Osteoblast (primary cell): ENCODE measurements around the gene DECR2. TPM values are rescaled to one million over a fixed set of nuclear protein-coding genes. Genes with fewer than 3 reads are reported as not detected.
"Not testable (repeated sequence)": the region's sequence is repeated elsewhere in the genome, so short reads cannot be mapped to it uniquely, and the experiment has no call there.

Experiments
- DNase-seq: peaks from one replicate; pipeline ENCODE4 v3.0.0; 2011; ENCODE audit warnings: low spot score, mixed read lengths; ENCODE audit not compliant: insufficient read length; ENCODE audit errors: missing footprints
- H2AFZ ChIP-seq: 2 replicates; pipeline ENCODE4 v1.6.0; 2011; ENCODE audit warnings: mild to moderate bottlenecking, low read length
- H3K27ac ChIP-seq: 2 replicates; pipeline ENCODE4 v1.5.1; 2011; ENCODE audit warnings: mild to moderate bottlenecking, low read depth, low read length, moderate library complexity
- H3K27me3 ChIP-seq: 2 replicates; pipeline ENCODE4 v1.6.0; 2012; ENCODE audit warnings: mild to moderate bottlenecking, control low read depth, inconsistent platforms, low read length, moderate library complexity; ENCODE audit not compliant: insufficient read depth
- H3K36me3 ChIP-seq: 2 replicates; pipeline ENCODE4 v1.5.1; 2011; ENCODE audit warnings: mild to moderate bottlenecking, low read length, control low read depth, moderate library complexity; ENCODE audit not compliant: insufficient read depth
- H3K4me1 ChIP-seq: 2 replicates; pipeline ENCODE4 v1.5.1; 2011; ENCODE audit warnings: mild to moderate bottlenecking, low read length, control low read depth, moderate library complexity; ENCODE audit not compliant: insufficient read depth
- H3K4me2 ChIP-seq: 2 replicates; pipeline ENCODE4 v1.6.0; 2011; ENCODE audit warnings: mild to moderate bottlenecking, low read length; ENCODE audit not compliant: insufficient read depth
- H3K4me3 ChIP-seq: fragments of 200-600 bp; sonication (generic); 3 replicates; pipeline ENCODE4 v1.5.1; 2012; ENCODE audit warnings: mild to moderate bottlenecking, low read length, inconsistent platforms; ENCODE audit not compliant: insufficient read depth
- H3K79me2 ChIP-seq: 2 replicates; pipeline ENCODE4 v1.6.0; 2012; ENCODE audit warnings: mild to moderate bottlenecking, low read length, control low read depth, inconsistent platforms; ENCODE audit not compliant: insufficient read depth
- H3K9me3 ChIP-seq: 2 replicates; pipeline ENCODE4 v1.5.1; 2011; ENCODE audit warnings: low read depth, low read length, control low read depth
- H4K20me1 ChIP-seq: 2 replicates; pipeline ENCODE4 v1.6.0; 2012; ENCODE audit warnings: mild to moderate bottlenecking, low read length, control low read depth; ENCODE audit not compliant: insufficient read depth
- CTCF ChIP-seq: IDR thresholded peaks from 2 replicates; pipeline ENCODE4 v1.5.1; 2011; ENCODE audit warnings: mild to moderate bottlenecking, low read depth, low read length, moderate library complexity; ENCODE audit errors: extremely low read depth
- total RNA-seq: library from RNA; depleted of rRNA; stranded (reverse); fragments of >200 nt; gene quantifications from 2 replicates; pipeline ENCODE4 v1.2.3, GENCODE V29; 2012

The DECR2 gene
- total RNA-seq, 1 donor: 18.1 TPM

- no peak overlapping the region for H3K27ac ChIP-seq
- DNase-seq: no peak
- no peaks in the 10 kb centered on the region for H4K20me1 ChIP-seq
- no peaks in the 10 kb centered on the region for H3K9me3 ChIP-seq
- no peaks in the 10 kb centered on the region for H3K79me2 ChIP-seq
- no peaks in the 10 kb centered on the region for H3K27me3 ChIP-seq
- peak overlapping the region; percentile 65 for H3K4me2 ChIP-seq
- peak overlapping the region; percentile 99 for H2AFZ ChIP-seq
- H3K36me3 ChIP-seq: no peaks in the 10 kb centered on the region
- TF ChIP-seq CTCF: peak; percentile 15
- H3K4me1 ChIP-seq: peaks cover 13% of the 10 kb centered on the region
- peak overlapping the region; percentile 53 for H3K4me3 ChIP-seq
These were observed 15.0 kb upstream of the DECR2 start for GRCh38 chr16:386641-387156.

GRCh38 chr16:387761-388666 is 13.7 kb upstream of the DECR2 start:
- not testable (repeated sequence) for H4K20me1 ChIP-seq, H3K36me3 ChIP-seq, H3K79me2 ChIP-seq, H3K27ac ChIP-seq, H3K27me3 ChIP-seq, DNase-seq, H3K9me3 ChIP-seq
- H3K4me1 ChIP-seq: peaks cover 11% of the 10 kb centered on the region
- H3K4me2 ChIP-seq: peak overlapping the region; percentile 76
- peak; percentile 11 for TF ChIP-seq CTCF
- peak overlapping the region; percentile 52 for H3K4me3 ChIP-seq
- H2AFZ ChIP-seq: peak overlapping the region; percentile 76

- no peak for TF ChIP-seq CTCF
- Histone ChIP-seq H2AFZ (no peak overlapping the region), H3K27me3 (no peaks in the 10 kb centered on the region), H3K9me3 (no peaks in the 10 kb centered on the region), H3K4me2 (no peak overlapping the region), H4K20me1 (no peaks in the 10 kb centered on the region), H3K79me2 (no peaks in the 10 kb centered on the region), H3K36me3 (no peaks in the 10 kb centered on the region), H3K4me3 (no peak overlapping the region), H3K4me1 (peaks cover 11% of the 10 kb centered on the region), H3K27ac (no peak overlapping the region)
- no peak for DNase-seq
These were observed 12.3 kb upstream of the DECR2 start for GRCh38 chr16:389352-389751.

- H2AFZ ChIP-seq: no peak overlapping the region
- H3K4me2 ChIP-seq: no peak overlapping the region
- peak; percentile 94 for DNase-seq
These were observed 9.8 kb upstream of the DECR2 start for GRCh38 chr16:391885-392335.

More at GRCh38 chr16:391885-392335, 9.8 kb upstream of the DECR2 start:
- H3K4me1 ChIP-seq: peaks cover 7% of the 10 kb centered on the region
- no peaks in the 10 kb centered on the region for H3K9me3 ChIP-seq
- no peak overlapping the region for H3K4me3 ChIP-seq
- no peaks in the 10 kb centered on the region for H3K27me3 ChIP-seq
- no peaks in the 10 kb centered on the region for H4K20me1 ChIP-seq
- H3K27ac ChIP-seq: no peak overlapping the region
- H3K36me3 ChIP-seq: no peaks in the 10 kb centered on the region
- no peaks in the 10 kb centered on the region for H3K79me2 ChIP-seq
- TF ChIP-seq CTCF: peak; percentile 91
